CD14-positive monocyte (primary cell): ENCODE results near the gene MED26. TPM values are rescaled to one million over a fixed set of nuclear protein-coding genes. Genes with fewer than 3 reads are reported as not detected.

Experiments used
- DNase-seq, 3 donors: peaks; one replicate each; pipeline ENCODE4 v3.0.0-alpha.2; 2011 to 2022
- H2AFZ ChIP-seq: 2 replicates; pipeline ENCODE4 v1.6.0; 2012; ENCODE audit warnings: mild to moderate bottlenecking, low read depth, low read length, inconsistent platforms; ENCODE audit not compliant: insufficient read depth, poor library complexity, severe bottlenecking
- H3K27ac ChIP-seq, 2 donors: 1 replicate in 1 of 2; 2 replicates in 1 of 2; pipeline ENCODE4 v1.5.1; 2012 to 2013; ENCODE audit warnings: low read length in 2 of 2, control low read depth in 1 of 2, inconsistent platforms in 1 of 2, low read depth in 1 of 2, mild to moderate bottlenecking in 1 of 2
- H3K27me3 ChIP-seq, 2 donors: one replicate each; pipeline versions ENCODE4 v1.6.0 to v1.6.1; 2011 to 2013; ENCODE audit warnings: low read length in 2 of 2; ENCODE audit not compliant: control insufficient read depth in 2 of 2, insufficient read depth in 2 of 2
- H3K36me3 ChIP-seq, 2 donors: replicated peaks in 1 of 2; 1 replicate in 1 of 2; 2 replicates in 1 of 2; pipeline versions ENCODE4 v1.5.1 to v1.6.1; 2012 to 2013; ENCODE audit warnings: low read length in 2 of 2, control low read depth in 1 of 2, inconsistent platforms in 1 of 2, mild to moderate bottlenecking in 1 of 2; ENCODE audit not compliant: insufficient read depth in 2 of 2, control insufficient read depth in 1 of 2
- H3K4me1 ChIP-seq, 2 donors: 1 replicate in 1 of 2; 2 replicates in 1 of 2; pipeline versions ENCODE4 v1.5.1 to v1.6.1; 2012 to 2013; ENCODE audit warnings: low read length in 2 of 2, control low read depth in 1 of 2, inconsistent platforms in 1 of 2, mild to moderate bottlenecking in 1 of 2, moderate library complexity in 1 of 2; ENCODE audit not compliant: insufficient read depth in 2 of 2, control insufficient read depth in 1 of 2
- H3K4me2 ChIP-seq: replicated peaks from 2 replicates; pipeline ENCODE3; 2012; ENCODE audit warnings: low read length, moderate library complexity, mild to moderate bottlenecking; ENCODE audit not compliant: poor library complexity, severe bottlenecking; ENCODE audit errors: extremely low read depth
- H3K4me3 ChIP-seq, 3 experiments: fragments of 200-600 bp in 1 of 3; sonication (generic) in 1 of 3; replicated peaks in 1 of 3; 1 replicate in 2 of 3; 2 replicates in 1 of 3; pipeline ENCODE4 v1.5.1; 2011 to 2013; ENCODE audit warnings: low read length in 3 of 3, mild to moderate bottlenecking in 3 of 3, control low read depth in 2 of 3, low read depth in 2 of 3, inconsistent platforms in 1 of 3, moderate library complexity in 1 of 3
- H3K79me2 ChIP-seq: 2 replicates; pipeline ENCODE4 v1.6.0; 2012; ENCODE audit warnings: mild to moderate bottlenecking, control low read depth, inconsistent platforms, low read length, moderate library complexity; ENCODE audit not compliant: insufficient read depth
- H3K9ac ChIP-seq: 2 replicates; pipeline ENCODE4 v1.6.0; 2017; ENCODE audit warnings: low read length, mild to moderate bottlenecking; ENCODE audit not compliant: insufficient read depth, poor library complexity, severe bottlenecking
- H3K9me3 ChIP-seq, 2 donors: replicated peaks in 1 of 2; 1 replicate in 1 of 2; 2 replicates in 1 of 2; pipeline versions ENCODE4 v1.5.1 to v1.6.1; 2012 to 2013; ENCODE audit warnings: low read length in 2 of 2, control low read depth in 1 of 2; ENCODE audit not compliant: control insufficient read depth in 1 of 2, insufficient read depth in 1 of 2
- H4K20me1 ChIP-seq: 2 replicates; pipeline ENCODE4 v1.6.0; 2012; ENCODE audit warnings: mild to moderate bottlenecking, low read length, control low read depth, moderate library complexity; ENCODE audit not compliant: insufficient read depth
- H3K27ac Mint-ChIP-seq, 7 donors: one replicate each; pipeline ENCODE4 v1.8.0; 2020; ENCODE audit warnings: mild to moderate bottlenecking in 7 of 7, mixed read lengths in 7 of 7, moderate library complexity in 6 of 7, inconsistent platforms in 2 of 7
- H3K27me3 Mint-ChIP-seq, 3 donors: one replicate each; pipeline ENCODE4 v1.8.0; 2021 to 2022; ENCODE audit warnings: low read depth in 3 of 3, mild to moderate bottlenecking in 3 of 3, mixed read lengths in 3 of 3, moderate library complexity in 3 of 3, inconsistent platforms in 1 of 3
- H3K36me3 Mint-ChIP-seq, 2 donors: one replicate each; pipeline ENCODE4 v1.8.0; 2020; ENCODE audit warnings: mixed read lengths in 2 of 2, inconsistent platforms in 1 of 2, mild to moderate bottlenecking in 1 of 2
- H3K4me1 Mint-ChIP-seq: one replicate; pipeline ENCODE4 v1.8.0; 2020; ENCODE audit warnings: mild to moderate bottlenecking, mixed read lengths
- H3K4me3 Mint-ChIP-seq, 2 donors: one replicate each; pipeline ENCODE4 v1.8.0; 2020; ENCODE audit warnings: mild to moderate bottlenecking in 2 of 2, mixed read lengths in 2 of 2, moderate library complexity in 1 of 2
- H3K9me3 Mint-ChIP-seq, 7 donors: one replicate each; pipeline ENCODE4 v1.8.0; 2020 to 2022; ENCODE audit warnings: mixed read lengths in 7 of 7, mild to moderate bottlenecking in 6 of 7, moderate library complexity in 6 of 7, inconsistent platforms in 2 of 7
- CTCF ChIP-seq: fragments of 200-600 bp; IDR thresholded peaks from one replicate; pipeline ENCODE4 v1.8.0; 2022; ENCODE audit warnings: antibody characterized with exemption, mild to moderate bottlenecking
- WGBS: methylation state at CpG from one replicate; pipeline ENCODE4 v1.1.5; 2013; ENCODE audit warnings: missing lambda C conversion rate; ENCODE audit not compliant: insufficient coverage; 5-methylcytosine and 5-hydroxymethylcytosine counted together
- intact Hi-C, 2 donors: fragments of 100-400 bp; cut with micrococcal nuclease; formaldehyde crosslinking; loops; one replicate each; pipeline versions ENCODE4 v1.15.0 to v1.15.1; 2023
- polyA plus RNA-seq, 3 donors: library from polyadenylated mRNA; depleted of rRNA in 1 of 3; unstranded in 2 of 3; stranded (reverse) in 1 of 3; fragments of 300-500 nt in 2 of 3; fragments of >200 nt in 1 of 3; fragmentation: Illumina TruSeq in 2 of 3; gene quantifications; 1 replicate in 2 of 3; 2 replicates in 1 of 3; pipeline ENCODE4 v1.2.3, GENCODE V29; 2012 to 2021

MED26 gene
- polyA plus RNA-seq, 3 donors: 1.1 to 7.1 (median 2.1) TPM

GRCh38 chr19:16607819-16608218 lies 20.2 kb downstream of the MED26 start:
- H3K4me3 ChIP-seq: no peak overlapping the region
- H3K79me2 ChIP-seq: peaks cover 100% of the 10 kb centered on the region
- no peaks in the 10 kb centered on the region for H3K9me3 ChIP-seq
- peak overlapping the region; percentile 29 for H3K4me2 ChIP-seq
- peak overlapping the region; percentile 38 to 74 for H3K27ac ChIP-seq
- no peak overlapping the region for H3K9ac ChIP-seq
- H3K27me3 ChIP-seq: no peaks in the 10 kb centered on the region
- H4K20me1 ChIP-seq: peaks cover 100% of the 10 kb centered on the region
- no peak overlapping the region for H2AFZ ChIP-seq
- DNase-seq: no peak
- Mint-ChIP-seq H3K27ac (peak overlapping the region; percentile 71 to 91 (median 85)), H3K4me3 (no peak overlapping the region), H3K36me3 (peaks cover 14 to 20% of the 10 kb centered on the region in 2 donors), H3K27me3 (no peaks in the 10 kb centered on the region), H3K9me3 (no peaks in the 10 kb centered on the region), H3K4me1 (peaks cover 60% of the 10 kb centered on the region)
- H3K36me3 ChIP-seq: peaks cover 0 to 13% of the 10 kb centered on the region in 2 donors
- H3K4me1 ChIP-seq: peaks cover 39 to 46% of the 10 kb centered on the region in 2 donors
- no peak for TF ChIP-seq CTCF
- WGBS: 95% methylated on average over 10 of the region's 12 CpGs
- intact Hi-C loops: no loop called here

- no peak for TF ChIP-seq CTCF
- intact Hi-C loops: no loop called here
- H3K27me3 ChIP-seq: no peaks in the 10 kb centered on the region
- H3K79me2 ChIP-seq: peaks cover 100% of the 10 kb centered on the region
- H3K9me3 Mint-ChIP-seq: no peaks in the 10 kb centered on the region
- H3K27ac ChIP-seq: no peak overlapping the region
- H3K27me3 Mint-ChIP-seq: no peaks in the 10 kb centered on the region
- no peak overlapping the region for H2AFZ ChIP-seq
- peak overlapping the region in 4 of 7 donors; percentile 43 to 87 (median 67) for H3K27ac Mint-ChIP-seq
- H3K4me3 Mint-ChIP-seq: no peak overlapping the region
- peaks cover 26 to 32% of the 10 kb centered on the region in 2 donors for H3K4me1 ChIP-seq
- no peak overlapping the region for H3K9ac ChIP-seq
- no peaks in the 10 kb centered on the region for H3K9me3 ChIP-seq
- peaks cover 38% of the 10 kb centered on the region for H3K4me1 Mint-ChIP-seq
- no peak overlapping the region for H3K4me3 ChIP-seq
- peaks cover 0 to 19% of the 10 kb centered on the region in 2 donors for H3K36me3 ChIP-seq
- no peak overlapping the region for H3K4me2 ChIP-seq
- peaks cover 10 to 28% of the 10 kb centered on the region in 2 donors for H3K36me3 Mint-ChIP-seq
- H4K20me1 ChIP-seq: peaks cover 100% of the 10 kb centered on the region
- 91% methylated on average over 7 of the region's 8 CpGs for WGBS
- no peak for DNase-seq
Observed at GRCh38 chr19:16605553-16605994, 22.4 kb downstream of the MED26 start.
